ENCODE data around the gene GPR55.

DNA sequence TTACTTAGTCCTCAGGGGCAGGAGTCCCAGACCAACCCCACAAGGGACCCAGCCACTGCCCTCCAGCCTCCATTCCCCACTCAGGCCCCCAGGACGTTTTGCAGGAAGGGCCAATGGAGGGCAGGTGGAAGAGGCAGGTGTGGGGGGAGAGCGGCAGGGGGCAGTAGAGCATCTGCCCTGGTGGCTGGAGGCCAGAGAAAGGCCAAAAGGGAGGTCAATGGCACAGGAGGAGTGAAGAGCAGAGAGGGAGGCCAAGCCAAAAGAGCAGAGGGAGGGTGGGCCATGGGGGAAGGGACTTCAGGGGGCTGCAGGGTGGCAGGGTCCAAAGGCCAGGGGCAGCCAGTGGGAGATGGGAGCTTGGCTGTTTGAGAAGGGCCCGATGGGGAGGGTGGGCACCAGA is 17.3 kb upstream of the GPR55 start:
- TF ChIP-seq RCOR1 (conservative IDR thresholded peaks at IDR 0.05; ENCODE audit: low read depth, low read length) (no peak), SREBF1 (IDR thresholded peaks at IDR 0.05; ENCODE audit: low read length) (no peak), POLR2A (IDR thresholded peaks at IDR 0.05; ENCODE audit: low read depth, low read length) (no peak)
